Choroid plexus epithelial cell (primary cell): ENCODE results near the gene NPAS3.

Experiments used
- DNase-seq: peaks from one replicate; pipeline ENCODE4 v3.0.0-alpha.2; 2010; ENCODE audit warnings: low read depth
- H3K4me3 ChIP-seq: 2 replicates; pipeline ENCODE4 v1.5.1; 2011; ENCODE audit warnings: low read depth, mild to moderate bottlenecking, control low read depth, low read length, moderate library complexity
- TF ChIP-seq, protein P1 (sequence below): conservative IDR thresholded peaks from 2 replicates; pipeline ENCODE4 v1.5.1; 2011; ENCODE audit warnings: low read depth, mild to moderate bottlenecking, control low read depth, inconsistent platforms, low read length, moderate library complexity

The NPAS3 gene

DNA sequence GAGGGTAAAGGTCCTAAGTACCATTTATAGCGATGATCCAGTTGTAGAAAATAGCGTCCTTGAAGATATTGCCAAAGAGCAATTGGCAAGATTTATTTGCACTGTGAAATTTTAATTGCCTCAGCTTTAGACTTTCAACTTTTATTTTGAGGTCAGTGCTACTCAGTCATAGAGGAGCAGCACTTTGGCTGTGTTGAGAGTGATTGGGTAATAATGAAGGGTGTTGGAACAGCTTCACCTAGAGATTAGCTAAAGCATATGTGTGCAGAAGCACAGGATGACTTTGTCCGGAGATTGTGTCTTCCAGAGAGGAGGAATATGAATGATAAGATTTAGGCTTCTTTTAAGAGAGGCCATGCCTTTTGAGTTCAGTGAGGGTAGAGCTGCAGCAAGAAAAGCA is 164.8 kb downstream of the NPAS3 start:
- TF ChIP-seq, protein P1, sequence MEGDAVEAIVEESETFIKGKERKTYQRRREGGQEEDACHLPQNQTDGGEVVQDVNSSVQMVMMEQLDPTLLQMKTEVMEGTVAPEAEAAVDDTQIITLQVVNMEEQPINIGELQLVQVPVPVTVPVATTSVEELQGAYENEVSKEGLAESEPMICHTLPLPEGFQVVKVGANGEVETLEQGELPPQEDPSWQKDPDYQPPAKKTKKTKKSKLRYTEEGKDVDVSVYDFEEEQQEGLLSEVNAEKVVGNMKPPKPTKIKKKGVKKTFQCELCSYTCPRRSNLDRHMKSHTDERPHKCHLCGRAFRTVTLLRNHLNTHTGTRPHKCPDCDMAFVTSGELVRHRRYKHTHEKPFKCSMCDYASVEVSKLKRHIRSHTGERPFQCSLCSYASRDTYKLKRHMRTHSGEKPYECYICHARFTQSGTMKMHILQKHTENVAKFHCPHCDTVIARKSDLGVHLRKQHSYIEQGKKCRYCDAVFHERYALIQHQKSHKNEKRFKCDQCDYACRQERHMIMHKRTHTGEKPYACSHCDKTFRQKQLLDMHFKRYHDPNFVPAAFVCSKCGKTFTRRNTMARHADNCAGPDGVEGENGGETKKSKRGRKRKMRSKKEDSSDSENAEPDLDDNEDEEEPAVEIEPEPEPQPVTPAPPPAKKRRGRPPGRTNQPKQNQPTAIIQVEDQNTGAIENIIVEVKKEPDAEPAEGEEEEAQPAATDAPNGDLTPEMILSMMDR = no peak
- no peak for DNase-seq
- no peak overlapping the region for H3K4me3 ChIP-seq

DNA sequence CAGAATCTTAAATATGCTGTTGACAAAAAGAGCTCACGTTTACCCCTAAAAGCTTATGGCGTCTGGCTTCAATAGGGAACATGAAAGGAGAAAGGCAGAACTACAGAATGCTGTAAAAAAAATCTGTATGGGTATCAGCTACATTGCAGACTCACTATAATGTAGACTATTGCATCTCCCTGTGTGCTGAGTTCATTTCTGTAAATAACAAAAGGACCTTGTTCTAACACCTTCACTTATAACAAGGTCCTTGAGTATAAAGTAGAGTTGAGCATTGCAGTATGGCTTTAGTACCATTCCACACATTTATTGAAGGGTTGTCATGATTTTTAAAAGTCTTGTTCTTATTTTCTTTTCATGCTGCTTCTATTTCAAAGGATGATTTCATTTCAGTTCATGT is 165.3 kb downstream of the NPAS3 start:
- no peak for DNase-seq
- H3K4me3 ChIP-seq = no peak overlapping the region
- TF ChIP-seq, protein P1 = no peak

DNA sequence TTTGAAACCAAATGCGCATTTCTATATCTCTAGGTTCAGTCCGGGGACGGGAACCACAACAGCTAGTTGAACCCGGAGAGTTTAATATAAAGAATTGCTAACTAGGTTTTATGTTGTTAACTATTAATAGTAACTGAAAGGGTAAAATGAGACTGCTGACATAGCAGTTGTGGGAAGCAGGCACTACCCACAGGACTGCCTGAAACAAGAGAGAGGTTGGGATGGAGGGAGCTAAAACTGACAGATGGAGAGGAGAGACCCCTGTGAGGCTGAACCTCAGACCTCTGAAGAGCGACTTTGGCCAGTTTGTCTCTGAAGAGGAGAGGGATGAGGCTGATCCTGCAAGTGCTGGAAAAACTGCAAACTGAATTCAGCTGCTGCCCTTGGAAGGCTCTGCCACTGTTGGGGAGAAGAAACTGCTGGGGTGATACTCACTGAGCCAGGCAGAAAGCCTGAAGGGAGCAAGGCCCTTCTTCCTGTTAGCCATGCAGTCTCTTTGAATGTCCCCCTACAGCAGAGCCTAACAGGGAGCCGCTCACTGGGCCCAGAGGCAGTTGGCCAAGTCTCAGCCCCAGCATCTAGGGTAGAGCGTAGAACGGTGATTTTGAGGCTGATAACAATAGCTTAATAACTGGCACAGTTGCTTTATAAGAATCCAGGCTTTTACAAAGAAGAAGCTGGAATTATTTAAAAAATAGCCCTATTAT is 172.2 kb downstream of the NPAS3 start:
- DNase-seq = no peak
- TF ChIP-seq, protein P1 = no peak
- H3K4me3 ChIP-seq = no peak overlapping the region

DNA sequence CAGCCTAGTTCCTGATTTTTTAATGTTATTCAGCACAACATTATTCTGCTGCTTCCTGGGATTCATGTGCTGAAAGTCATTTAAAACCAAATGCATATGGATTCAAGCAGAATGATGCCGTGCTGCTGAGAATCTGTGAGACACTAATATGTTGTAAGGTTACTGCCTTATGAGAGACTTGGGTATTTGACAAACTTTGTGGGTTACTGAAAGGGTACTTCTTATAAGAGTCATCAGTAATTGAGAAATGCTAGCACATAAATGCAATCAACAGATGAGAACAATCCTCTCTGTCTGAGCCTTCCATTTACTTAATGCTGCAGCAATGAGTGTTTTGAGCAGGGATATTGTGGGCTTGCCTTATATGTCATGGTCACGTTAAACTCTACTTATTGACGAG is 175.7 kb downstream of the NPAS3 start:
- DNase-seq = no peak
- TF ChIP-seq, protein P1 = no peak
- H3K4me3 ChIP-seq = no peak overlapping the region

DNA sequence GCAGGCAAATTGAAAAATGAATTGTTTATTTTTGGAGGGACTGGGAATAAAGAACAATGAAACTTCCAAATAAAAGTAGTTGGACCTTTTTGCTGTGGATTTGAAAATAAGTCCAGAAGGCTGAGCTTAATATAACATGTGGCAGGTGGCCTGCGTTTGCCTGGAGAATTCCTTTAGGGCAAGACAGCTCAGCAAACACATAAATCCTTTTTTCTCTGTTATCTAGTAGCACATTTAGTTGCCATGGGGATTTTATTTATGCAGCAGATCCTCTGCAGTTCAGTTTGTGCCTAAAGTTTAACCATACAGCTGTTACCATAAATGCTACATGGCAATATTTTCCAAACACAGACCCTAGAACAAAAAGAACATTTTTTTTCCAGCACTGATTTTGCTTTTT is 180.0 kb downstream of the NPAS3 start:
- no peak overlapping the region for H3K4me3 ChIP-seq
- DNase-seq = no peak
- TF ChIP-seq, protein P1 = no peak

DNA sequence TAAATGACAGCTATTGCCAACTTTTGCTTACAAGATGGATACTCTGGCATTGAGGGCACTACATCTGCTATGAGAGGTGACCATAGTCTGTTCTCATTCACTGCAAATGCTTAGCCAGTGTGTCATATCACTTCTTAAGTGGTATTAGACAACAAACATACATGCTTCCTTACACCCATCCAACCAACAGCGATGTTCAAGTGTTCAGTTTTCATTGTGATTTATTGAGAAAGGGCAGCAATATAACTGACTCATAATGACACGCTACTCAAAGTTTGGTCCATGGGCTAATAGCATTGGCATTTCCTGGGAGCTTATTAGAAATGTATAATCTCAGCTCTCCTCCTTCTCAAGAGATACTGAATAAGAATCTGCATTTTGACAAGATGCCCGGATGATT is 181.7 kb downstream of the NPAS3 start:
- peak; percentile 33 for DNase-seq
- no peak overlapping the region for H3K4me3 ChIP-seq
- TF ChIP-seq, protein P1 = no peak

DNA sequence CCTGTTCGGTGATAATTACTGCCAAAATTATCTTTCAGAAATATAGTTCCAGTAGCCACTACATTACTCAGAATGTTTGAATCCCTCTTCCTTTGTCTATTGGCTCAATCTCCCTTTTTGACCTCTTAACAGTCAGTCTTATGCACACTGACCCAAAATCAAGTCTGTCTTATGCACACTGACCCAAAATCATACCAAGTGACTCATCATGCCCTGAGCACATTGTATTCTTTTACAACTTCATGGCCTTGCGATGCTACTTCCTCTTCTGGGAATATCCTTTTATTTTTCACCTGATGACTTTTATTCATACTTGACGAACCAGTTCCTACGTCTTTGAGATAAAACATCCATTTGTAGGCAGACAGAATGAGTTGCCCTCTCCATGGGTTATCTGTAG is 182.3 kb downstream of the NPAS3 start:
- no peak overlapping the region for H3K4me3 ChIP-seq
- DNase-seq = peak; percentile 16

More for the DNA sequence above, 182.3 kb downstream of the NPAS3 start:
- TF ChIP-seq, protein P1 = no peak
